ENCODE measurements around the gene TMEM154.

Gene TMEM154, protein sequence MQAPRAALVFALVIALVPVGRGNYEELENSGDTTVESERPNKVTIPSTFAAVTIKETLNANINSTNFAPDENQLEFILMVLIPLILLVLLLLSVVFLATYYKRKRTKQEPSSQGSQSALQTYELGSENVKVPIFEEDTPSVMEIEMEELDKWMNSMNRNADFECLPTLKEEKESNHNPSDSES

DNA sequence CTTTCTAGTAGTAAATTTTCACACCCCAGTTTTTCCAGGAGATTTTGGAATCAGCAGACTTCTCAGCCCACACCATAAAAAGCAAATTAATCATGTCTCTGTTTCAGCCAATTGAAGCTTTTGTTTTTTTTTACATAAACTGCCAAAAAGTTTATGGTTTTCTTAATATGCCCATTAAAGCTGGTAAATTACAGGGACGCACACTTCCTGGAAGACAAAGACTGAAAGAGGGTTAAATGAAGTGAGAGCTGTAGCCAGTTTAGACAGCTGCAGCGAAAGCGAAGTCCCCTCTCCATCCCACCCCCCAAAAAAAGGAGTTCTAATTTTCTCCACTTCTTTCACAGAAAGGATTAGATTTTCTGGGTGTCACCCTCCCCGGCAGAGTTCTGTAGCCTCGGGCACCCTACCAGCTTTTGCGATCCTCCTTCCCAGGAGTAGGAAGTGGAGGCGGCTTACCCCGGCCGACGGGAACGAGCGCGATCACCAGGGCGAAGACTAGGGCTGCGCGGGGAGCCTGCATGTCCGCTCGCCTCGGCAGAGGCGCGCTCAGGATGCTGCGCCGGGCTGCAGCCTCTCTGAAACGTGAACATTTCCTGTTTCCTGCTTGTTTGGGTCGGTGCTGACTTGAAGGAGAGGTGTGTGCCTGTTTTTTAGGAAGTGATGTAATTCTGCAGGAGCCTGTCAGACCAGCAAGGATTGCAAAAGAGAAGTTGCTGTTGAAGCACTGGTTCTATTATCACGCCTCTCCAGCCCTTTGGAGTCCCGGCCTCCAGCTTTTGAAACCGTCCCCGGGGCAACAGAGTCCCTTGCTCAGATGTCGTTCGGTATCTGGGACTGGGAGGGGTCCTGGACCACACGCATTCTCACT is at the start of gene TMEM154:
Gene TMEM154 (minus strand): TSS at position 584 of the 868 bp plus-strand sequence. CDS start 64 bp downstream, at position 520.
- DNase-seq (ENCODE audit: low read depth), result peak; percentile 51

DNA sequence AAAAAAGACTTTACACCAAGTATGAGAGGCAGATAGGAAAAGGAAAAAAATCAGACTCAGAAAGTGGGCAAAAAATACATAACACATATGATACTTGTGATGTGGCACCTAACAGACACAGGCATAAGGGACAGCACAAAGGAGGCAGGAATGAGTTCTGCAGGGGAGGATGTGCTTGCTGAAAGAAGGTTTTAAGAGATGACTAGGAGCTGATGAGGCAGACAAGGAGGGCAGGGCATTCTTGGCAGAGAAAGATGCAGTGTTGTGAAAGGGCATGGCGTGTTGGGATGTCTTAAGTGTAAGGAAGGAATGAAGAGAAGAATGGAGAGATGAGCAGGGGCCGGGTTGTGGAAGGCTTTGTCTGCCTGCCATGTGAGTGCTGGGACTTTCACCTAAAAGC is 49.7 kb upstream of the TMEM154 start:
- DNase-seq (ENCODE audit: low read depth), result no peak

DNA sequence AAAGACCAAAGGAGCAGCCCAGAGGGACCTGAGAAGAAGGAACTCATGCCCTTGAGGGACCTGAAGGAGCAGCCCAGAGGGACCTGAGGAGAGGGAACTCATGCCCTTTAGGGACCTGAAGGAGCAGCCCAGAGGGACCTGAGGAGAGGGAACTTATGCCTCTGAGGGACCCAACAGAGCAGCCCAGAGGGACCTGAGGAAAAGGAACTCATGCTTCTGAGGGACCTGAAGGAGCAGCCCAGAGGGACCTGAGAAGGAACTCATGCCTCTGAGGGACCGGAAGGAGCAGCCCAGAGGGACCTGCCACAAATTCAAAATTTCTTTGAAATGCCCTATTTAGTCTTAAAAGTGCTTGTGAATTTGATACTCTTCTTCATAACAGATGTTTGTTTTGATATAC is 48.5 kb upstream of the TMEM154 start:
- no peak for DNase-seq (ENCODE audit: low read depth)

DNA sequence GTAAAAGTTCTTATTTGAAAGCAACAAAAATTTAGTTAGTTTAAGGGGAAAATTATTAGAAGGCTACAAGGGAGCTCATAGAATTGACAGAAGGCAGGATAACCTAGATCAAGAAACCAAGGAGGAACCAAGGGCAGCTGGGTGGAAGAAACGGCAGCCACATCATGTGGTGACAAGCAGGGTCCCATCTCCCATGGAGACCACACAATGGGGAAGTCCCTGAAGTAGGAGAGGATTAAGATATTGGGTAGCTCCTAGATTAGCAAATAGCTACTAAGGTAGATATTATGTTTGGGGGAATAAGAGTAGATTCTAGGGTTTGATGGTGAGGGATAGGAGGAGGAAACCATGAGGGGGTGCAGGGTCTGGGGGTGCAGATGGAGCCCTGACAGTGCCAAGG is 48.0 kb upstream of the TMEM154 start:
- DNase-seq (ENCODE audit: low read depth), result no peak

DNA sequence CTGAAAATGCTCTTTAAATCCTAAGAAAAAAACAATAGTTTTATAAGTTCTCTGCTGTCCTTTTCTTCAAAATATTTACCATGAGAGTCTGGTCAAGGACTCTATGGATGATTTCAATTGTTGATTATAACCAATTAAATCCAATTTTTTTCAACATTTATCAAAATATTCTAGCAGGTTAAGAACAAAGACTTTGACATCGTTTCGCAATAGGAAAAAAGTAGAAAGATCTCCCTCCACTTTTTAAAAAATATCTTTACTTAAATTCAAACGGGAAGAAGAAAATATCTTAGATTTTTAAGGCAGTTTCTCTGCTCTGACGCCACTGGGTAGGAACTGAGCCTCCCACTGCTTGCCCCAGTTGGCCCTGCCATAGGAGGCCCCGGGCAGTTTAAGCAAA is 44.7 kb upstream of the TMEM154 start:
- no peak for DNase-seq (ENCODE audit: low read depth)

DNA sequence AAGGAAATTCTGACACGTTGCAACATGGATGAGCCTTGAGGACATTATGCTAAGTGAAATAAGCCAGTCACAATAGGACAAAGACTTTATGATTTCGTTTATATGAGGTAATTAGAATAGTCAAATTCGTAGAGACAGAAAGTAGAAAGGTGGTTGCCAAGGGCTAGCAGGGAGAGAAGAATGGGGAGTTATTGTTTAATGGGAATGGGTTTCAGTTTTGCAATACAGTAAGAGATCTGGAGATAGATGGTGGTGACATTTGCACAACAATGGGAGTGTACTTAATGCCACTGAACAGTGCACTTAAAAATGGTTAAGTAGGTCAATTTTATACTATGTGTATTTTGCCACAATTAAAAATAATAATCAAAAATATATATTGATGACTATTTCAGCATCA is 43.4 kb upstream of the TMEM154 start:
- no peak for DNase-seq (ENCODE audit: low read depth)

DNA sequence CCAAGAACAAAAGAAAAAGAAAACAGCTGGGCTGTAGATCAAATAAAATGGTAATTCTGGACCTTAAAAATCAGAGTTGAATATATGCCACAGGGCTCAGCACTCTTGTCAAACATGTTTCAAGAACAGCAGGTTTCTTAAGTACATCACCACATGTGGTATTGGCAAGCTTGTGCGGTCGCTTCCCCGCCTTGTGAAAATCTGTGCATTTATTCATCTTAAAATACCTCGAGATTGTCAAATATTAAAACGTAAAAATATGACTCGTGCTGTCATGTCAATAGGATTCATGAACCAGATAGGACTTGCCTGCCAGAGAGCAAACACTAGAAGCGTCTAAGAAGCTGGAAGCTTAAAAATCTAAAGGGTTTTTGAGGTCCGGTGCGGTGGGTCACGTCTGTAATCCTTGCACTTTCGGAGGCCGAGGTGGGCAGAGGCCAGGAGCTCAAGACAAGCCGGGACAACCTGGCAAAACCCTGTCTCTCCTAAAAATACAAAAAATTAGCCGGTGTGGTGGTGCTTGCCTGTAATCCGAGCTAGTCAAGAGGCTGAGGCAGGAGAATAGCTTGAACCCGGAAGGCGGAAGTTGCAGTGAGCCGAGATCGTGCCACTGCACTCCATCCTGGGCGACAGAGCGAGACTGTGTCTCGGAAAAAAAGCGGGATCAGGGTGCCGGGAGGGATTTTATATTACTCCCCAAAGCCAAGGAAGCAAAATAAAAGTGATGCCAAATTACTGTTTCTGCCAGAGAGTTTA is 40.2 kb upstream of the TMEM154 start:
- no peak for DNase-seq (ENCODE audit: low read depth)

DNA sequence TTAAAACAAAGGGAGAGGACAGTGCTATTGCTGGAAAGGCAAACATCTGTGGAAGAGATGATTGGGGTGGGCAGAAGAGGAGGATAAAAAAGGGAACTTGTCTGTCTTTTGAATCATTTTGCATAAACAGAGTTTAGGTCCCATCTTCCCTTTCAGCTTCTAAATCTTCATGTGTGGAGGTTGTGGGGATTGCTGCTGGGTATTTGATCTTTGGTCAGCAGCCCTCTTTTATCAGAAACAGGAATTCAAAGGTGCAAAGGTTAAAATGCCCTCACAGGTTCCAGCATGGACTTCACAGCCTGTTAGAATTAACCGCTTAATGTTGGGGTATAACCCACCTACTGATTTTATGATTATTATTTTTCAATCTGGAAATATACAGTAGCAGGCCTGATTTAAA is 39.5 kb upstream of the TMEM154 start:
- DNase-seq (ENCODE audit: low read depth), result no peak

DNA sequence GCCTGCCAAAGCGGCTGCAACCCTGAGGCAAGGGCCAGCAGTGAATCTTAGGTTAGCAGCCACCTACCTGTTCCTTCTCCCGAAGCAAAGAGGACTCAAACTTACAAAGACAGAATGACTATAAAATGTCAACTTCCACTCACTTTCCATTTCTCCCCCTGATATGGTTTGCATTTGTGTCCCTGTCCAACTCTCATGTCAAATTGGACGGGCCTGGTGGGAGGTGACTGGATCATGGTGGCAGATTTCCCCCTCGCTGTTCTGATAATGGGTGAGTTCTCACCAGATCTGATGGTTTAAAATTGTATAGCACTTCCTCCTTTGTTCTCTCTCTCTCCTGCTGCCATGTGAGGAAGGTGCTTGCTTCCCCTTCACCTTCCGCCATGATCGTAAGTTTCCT is 35.3 kb upstream of the TMEM154 start:
- DNase-seq (ENCODE audit: low read depth), result no peak

DNA sequence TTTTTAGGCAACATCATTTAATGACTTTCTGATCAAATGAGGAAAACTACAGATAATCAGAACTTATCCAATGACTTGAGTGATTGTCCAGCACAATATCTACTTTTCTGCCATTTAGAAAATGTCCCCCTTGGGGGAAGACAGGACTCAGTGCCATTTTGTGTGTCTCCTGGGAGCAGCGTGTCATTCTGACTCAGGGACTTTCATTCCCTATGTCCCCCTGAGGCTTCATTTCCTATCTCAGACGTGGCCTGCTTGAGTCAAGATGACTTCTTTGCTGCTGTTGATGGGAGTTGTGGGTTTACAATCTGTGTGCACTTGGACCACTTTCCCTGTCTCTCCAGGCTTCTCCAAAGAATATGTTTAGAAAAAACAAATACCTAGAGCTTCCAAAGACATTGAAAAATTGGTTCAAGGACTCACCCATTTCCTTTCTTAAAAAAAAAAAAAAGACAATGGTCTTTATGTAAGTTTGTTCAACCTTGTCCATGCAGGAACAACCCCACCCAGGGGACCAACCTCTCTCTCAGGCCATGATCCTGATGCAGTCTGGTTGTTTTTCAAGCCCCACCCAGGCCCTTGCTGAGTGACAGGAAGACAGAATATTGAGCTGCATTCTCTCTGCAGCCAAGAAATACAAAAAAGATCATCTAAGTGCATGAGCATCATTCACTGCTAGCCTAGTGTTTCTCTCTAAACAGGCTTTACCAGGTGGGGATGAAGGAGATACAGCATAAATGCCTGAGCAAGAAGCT is 34.3 kb upstream of the TMEM154 start:
- no peak for DNase-seq (ENCODE audit: low read depth)

DNA sequence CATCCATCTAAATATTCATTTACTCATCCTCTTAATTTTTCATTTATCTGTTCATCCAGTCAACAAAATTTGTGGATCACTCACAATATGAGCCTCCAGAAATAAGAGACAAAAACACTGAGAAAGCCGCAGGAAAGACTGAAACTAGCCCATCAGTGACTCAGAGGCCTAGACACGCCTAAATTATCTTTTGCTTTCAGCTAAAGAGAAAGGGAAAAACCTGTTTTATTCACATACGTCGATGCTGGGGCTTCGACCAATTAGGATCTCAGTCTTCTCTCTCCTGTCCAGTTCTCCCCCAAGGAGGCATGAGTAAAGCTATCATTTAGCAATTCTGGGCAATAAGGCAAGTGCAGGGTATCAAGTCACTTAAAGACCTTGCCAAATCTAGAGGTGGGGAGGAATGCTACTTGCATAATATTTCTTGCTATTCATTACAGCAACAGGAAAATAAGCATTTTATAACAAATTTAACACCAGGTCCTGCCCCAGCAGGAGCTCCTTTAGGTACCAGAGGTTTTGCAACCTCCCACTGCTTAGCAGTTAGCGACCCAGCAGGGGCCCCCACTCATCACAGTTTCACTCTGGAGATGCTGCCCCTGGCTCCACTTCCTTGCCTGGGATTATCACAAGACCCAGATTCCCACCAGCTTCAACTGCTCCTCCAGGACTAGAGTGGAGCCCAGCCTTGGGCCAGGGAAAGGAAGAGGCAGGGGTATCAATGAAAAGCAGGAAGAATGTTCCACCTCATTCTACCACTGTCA is 30.1 kb upstream of the TMEM154 start:
- DNase-seq (ENCODE audit: low read depth), result no peak

DNA sequence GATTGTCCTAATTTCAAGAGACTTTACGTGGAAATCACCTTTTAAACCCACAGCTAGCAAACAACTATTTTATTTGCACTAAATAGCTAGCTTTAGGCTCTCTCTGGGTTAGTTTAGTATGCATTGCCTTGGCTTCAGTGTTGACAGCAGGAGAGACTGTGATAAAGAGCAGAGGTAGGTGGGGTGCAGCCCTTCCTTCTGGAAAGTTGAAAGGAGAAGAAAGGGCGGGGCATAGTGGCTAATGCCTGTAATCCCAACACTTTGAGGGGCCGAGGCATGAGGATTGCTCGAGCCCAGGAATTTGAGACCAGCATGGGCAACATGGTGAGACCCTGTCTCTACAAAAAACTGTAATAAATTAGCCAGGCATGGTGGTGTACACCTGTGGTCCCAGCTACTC is 29.0 kb upstream of the TMEM154 start:
- DNase-seq (ENCODE audit: low read depth), result no peak

DNA sequence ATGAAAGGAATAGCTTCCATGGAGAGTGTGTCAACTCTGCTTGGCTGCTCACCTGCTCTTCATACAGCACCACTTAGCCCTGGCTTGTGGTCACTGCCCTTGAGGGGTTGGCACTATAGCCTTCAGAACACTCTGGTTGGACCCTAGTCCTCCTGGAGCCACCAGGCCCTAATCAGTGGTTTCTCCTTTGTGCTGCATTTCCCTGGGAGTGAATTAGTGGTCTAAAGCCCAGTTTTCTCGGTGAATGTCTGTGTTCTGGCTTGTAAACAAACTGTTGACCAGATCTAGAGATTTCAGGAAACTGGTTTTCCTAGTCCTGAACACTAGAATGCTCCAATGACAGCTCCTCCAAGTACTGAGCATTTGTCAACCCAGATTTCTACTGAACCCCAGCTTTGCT is 28.6 kb upstream of the TMEM154 start:
- no peak for DNase-seq (ENCODE audit: low read depth)

DNA sequence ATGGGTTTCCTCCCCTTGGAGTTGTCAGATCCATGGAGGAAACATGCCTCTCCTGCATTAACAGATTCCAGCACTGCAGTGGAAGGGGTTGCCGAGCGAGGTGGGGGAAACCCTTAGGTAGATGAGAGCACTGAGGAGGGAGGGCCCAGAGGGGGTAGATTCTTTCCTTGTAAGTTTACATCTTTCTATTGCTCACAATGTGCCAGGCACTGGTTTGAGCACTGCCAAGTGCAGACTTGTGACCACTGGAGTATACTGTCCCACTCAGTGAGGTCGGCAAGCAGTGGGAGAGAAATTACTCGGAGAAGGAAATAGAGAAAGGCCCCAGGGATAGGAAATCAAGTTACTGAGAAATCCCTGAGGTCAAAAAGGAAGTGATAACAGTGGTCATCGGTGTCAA is 27.8 kb upstream of the TMEM154 start:
- no peak for DNase-seq (ENCODE audit: low read depth)

DNA sequence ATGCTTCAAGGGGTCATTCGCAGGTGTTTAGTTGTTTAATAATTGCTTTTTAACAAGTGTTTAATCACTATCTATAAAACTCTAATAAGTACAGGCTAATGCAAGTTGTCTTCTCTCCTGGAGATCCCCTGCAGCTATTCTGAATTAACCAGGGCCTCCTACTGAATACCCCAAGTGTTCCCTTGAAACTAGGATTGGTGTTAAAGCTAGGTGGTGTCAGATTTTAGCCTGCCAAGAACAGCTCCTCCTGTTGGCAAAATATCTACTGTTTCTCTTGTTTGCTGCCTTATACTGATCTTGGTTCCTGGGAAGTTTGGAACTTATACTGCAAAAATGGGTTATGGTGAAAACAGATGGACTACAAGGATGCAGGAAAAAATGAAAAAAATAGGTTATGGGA is 26.1 kb upstream of the TMEM154 start:
- no peak for DNase-seq (ENCODE audit: low read depth)

DNA sequence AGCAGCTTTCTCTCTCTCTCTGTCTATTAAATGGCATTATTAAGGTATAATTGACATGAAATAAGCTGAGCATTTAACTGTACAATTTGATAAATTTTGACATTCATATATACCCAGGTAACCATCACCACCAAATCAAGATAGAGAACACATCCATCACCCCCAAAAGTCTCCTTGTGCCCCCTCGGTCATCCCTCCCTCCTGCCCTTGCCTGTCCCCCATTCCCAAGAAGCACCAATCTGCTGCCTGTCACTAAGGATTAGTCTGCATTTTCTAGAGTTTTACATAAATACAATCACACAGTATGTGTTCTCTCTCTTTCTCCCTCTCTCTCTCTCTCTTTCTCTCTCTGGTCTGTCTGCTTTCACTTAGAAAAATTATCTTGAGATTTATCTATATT is 25.0 kb upstream of the TMEM154 start:
- no peak for DNase-seq (ENCODE audit: low read depth)

DNA sequence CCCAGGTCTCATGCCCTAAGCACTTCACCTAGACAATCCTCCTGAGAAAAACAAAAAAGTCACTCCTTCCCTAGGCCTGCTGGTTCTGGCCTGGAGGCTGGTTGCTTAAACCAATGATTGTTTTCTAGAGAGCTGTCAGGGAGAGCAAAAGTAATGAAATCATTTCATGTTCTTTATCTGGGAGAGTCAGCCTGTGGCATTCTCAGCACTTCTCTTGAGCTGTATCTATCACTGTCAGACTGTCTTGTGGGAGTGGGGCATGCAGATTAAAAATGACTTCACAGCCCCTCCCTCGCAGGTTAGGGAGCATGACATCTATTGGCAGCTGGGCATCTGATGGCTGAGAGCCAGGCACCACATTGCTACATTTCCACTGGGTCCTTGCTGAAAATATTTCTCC is 20.4 kb upstream of the TMEM154 start:
- DNase-seq (ENCODE audit: low read depth), result no peak

DNA sequence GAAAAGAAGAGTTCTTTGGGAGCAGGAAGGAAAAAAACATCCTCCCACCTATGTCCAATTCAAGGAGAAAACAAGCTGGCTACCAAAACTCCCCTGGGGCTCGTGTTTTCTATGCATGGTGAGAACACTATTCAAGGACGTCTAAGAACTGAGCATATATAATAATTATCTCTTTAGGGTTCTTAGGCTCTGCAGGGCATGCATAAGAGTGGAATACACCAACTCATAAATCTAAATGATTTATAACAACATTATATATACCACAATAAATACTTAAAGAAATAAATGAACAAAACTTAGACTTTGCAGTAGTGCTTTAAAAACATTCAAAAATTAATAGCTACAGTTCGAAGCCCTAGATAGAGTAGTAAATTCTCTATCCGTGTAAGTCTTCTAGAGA is 19.5 kb upstream of the TMEM154 start:
- no peak for DNase-seq (ENCODE audit: low read depth)

DNA sequence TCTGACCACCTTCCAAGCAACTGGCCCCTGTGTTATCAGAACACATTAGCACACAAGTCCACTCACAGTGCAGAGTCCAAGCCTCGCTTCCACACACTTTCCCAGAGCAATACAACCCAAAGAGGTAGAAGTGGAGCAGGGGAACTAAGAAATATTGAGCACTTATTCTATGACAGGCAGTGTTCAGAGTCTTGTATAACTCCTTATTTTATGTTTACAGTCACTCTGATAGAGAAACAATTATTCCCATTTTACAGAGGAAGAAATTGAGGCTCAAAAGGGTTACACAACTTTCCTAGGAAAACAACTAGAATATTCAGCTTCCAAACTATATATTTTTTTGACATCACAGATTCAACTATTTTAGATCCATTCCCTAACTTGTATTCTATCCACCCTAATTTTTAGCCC is 18.3 kb upstream of the TMEM154 start:
- DNase-seq (ENCODE audit: low read depth), result no peak

DNA sequence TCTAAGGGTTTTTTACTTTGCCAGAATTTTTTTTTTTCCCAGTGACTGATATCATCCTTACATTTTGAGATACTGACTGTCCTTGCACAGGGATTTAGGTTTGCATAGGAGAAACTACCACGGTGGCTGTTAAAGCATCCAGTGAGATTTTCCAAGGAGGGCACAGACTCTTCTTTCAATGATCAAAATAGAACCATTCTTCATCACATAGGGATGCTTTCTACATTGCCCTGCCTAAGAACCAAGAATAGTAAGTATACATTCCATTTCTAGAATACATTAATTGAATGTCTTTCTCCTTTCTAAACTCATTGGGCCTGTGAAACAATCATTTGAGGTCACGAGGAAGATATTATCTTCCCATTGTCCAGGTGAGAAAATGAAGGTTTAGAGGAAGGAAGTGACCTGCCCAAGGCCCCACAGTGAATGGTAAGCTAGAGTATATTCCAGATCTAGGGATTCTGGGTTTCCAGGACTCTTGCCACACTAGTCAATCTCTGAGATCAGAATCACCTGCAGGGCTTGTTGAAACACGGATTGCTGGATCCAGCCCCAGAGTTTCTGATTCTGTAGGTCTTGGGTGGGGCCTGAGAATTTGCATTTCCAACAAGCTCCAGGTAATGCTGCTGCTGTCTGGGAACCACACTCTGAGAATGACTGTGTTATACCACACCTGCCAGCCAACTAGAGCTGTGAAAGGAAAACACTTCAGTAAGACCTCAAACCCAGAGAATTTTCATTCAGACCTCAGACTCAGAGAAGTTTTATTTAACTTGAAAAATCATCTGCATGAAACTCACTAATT is 17.7 kb upstream of the TMEM154 start:
- DNase-seq (ENCODE audit: low read depth), result no peak

Data from activated T-cell treated with anti-CD3 and anti-CD28 coated beads for 48 hours (primary cell).